SK-N-MC (cell line): ENCODE results near the gene TSHZ1.

Experiments
- EZH2 ChIP-seq: fragments of 200-600 bp; sonication (generic); IDR thresholded peaks from one replicate; pipeline ENCODE4 v1.6.1; 2017; ENCODE audit warnings: antibody characterized with exemption
- FOXP2 ChIP-seq: optimal IDR thresholded peaks from 2 replicates; pipeline ENCODE3; 2011; ENCODE audit warnings: mild to moderate bottlenecking, moderate library complexity; ENCODE audit not compliant: insufficient read depth; ENCODE audit errors: extremely low read length, control extremely low read depth
- POLR2AphosphoS5 ChIP-seq: IDR thresholded peaks from 2 replicates; pipeline ENCODE4 v1.6.1; 2012; ENCODE audit warnings: mild to moderate bottlenecking, low read depth, low read length, borderline replicate concordance

GRCh38 chr18:75244351-75245313 is 34.0 kb downstream of the TSHZ1 start:
- TF ChIP-seq EZH2 (no peak), POLR2AphosphoS5 (no peak), FOXP2 (no peak)
